ENCODE data around the gene RNF217. TPM values are rescaled to one million over a fixed set of nuclear protein-coding genes. Genes with fewer than 3 reads are reported as not detected.

RNF217 gene
- total RNA-seq, 1 experiment from 2014 or later, result 42.3 TPM

- ChIA-PET CTCF (no interaction called here), POLR2A (ENCODE audit: unreplicated experiment) (no interaction called here)
- no peaks in the 10 kb centered on the region for H4K20me1 ChIP-seq (ENCODE audit: insufficient read depth)
- TF ChIP-seq EZH2 (IDR thresholded peaks at IDR 0.05; ENCODE audit: low read depth) (no peak), CTCF (conservative IDR thresholded peaks at IDR 0.05) (no peak)
- H2AFZ ChIP-seq, result no peak overlapping the region
- no peaks in the 10 kb centered on the region for H3K9me2 ChIP-seq (ENCODE audit: insufficient read depth)
- H3K9me3 ChIP-seq (ENCODE audit: insufficient read depth, low read depth), result peaks cover 18% of the 10 kb centered on the region; the same call in 1 of the 2 replicates
- H3K4me2 ChIP-seq, result no peak overlapping the region
- peak overlapping the region; percentile 9 for H3K27ac ChIP-seq
- BruUV-seq (replicated peaks), result no TSS peak
- peaks cover 31% of the 10 kb centered on the region for H3K36me3 ChIP-seq (ENCODE audit: low read depth)
- peaks cover 81% of the 10 kb centered on the region for H3K79me2 ChIP-seq (ENCODE audit: low read depth)
- DNase-seq, result peak in 1 of 2 experiments; percentile 56
- H3F3A ChIP-seq (ENCODE audit: insufficient read depth, low read depth), result peaks cover 23% of the 10 kb centered on the region
- no peak overlapping the region for H3K4me3 ChIP-seq
- intact Hi-C loops (cut with micrococcal nuclease; ENCODE audit: unreplicated experiment), result loop anchor here (5.0 kb wide), 1 partner anchor 120 kb away; no protein-coding TSS in a partner anchor
- H3K27me3 ChIP-seq (ENCODE audit: insufficient read depth, low read depth), result no peaks in the 10 kb centered on the region
- H3K4me1 ChIP-seq (replicated peaks; ENCODE audit: insufficient read depth), result peaks cover 48% of the 10 kb centered on the region
Observed at GRCh38 chr6:124982669-124983068, 20.4 kb downstream of the RNF217 start.

DNA sequence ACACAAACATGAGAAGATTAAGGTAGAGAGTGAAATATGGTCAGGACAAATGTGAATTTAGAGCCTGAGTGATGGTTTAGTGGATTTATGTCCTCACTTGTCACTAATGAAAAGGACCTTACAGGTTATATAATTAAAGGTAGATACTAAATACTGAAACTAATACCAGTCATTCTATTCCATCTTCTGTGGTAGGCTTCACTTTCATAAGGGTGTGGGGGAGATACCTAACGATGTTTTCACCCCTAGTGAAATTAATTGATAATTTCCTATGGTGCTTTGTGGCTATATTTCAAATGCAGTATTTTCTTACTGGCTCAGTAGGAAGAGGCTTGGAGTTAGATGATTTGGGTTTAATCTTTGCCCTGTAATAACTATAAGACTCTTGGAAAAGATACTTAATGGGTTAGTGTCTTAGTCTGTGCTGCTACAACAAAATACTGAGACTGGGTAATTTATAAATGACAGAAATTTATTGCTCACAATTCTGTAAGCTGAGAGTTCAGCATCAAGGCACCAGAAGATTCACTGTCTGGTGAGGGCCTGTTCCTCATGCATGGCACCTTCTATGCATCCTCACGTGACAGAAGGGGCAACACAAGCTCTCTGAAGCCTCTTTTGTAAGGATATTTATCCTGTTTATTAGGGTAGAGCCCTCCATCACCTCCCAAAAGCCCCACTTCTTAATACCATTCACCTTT is 21.3 kb downstream of the RNF217 start:
- TF ChIP-seq EZH2 (IDR thresholded peaks at IDR 0.05; ENCODE audit: low read depth) (no peak), CTCF (conservative IDR thresholded peaks at IDR 0.05) (no peak)
- no peak for DNase-seq
- Histone ChIP-seq H2AFZ (no peak overlapping the region), H3K79me2 (ENCODE audit: low read depth) (peaks cover 80% of the 10 kb centered on the region), H3K36me3 (ENCODE audit: low read depth) (peaks cover 24% of the 10 kb centered on the region), H4K20me1 (ENCODE audit: insufficient read depth) (no peaks in the 10 kb centered on the region), H3K4me1 (replicated peaks; ENCODE audit: insufficient read depth) (peaks cover 48% of the 10 kb centered on the region), H3K27ac (peak overlapping the region; percentile 76), H3K4me3 (no peak overlapping the region), H3K4me2 (peak overlapping the region; percentile 23), H3K27me3 (ENCODE audit: insufficient read depth, low read depth) (no peaks in the 10 kb centered on the region), H3K9me2 (ENCODE audit: insufficient read depth) (no peaks in the 10 kb centered on the region), H3F3A (ENCODE audit: insufficient read depth, low read depth) (peaks cover 23% of the 10 kb centered on the region), H3K9me3 (ENCODE audit: insufficient read depth, low read depth) (peaks cover 12% of the 10 kb centered on the region; the same call in 1 of the 2 replicates)
- POLR2A ChIA-PET (ENCODE audit: unreplicated experiment), result no interaction called here
- intact Hi-C loops (cut with micrococcal nuclease; ENCODE audit: unreplicated experiment), result loop anchor here (5.0 kb wide), 1 partner anchor 119 kb away; no protein-coding TSS in a partner anchor
- BruUV-seq (replicated peaks), result no TSS peak
- CTCF ChIA-PET, result interaction anchor here (0.7 kb wide), 1 partner anchor 21 kb away, joined by 14 read pairs; no protein-coding TSS in a partner anchor

GRCh38 chr6:124984668-124985338 is 22.6 kb downstream of the RNF217 start:
- Histone ChIP-seq H3K9me3 (ENCODE audit: insufficient read depth, low read depth) (peaks cover 7% of the 10 kb centered on the region; the same call in 1 of the 2 replicates), H3K4me1 (replicated peaks; ENCODE audit: insufficient read depth) (peaks cover 48% of the 10 kb centered on the region), H3K79me2 (ENCODE audit: low read depth) (peaks cover 75% of the 10 kb centered on the region), H3K36me3 (ENCODE audit: low read depth) (peaks cover 20% of the 10 kb centered on the region), H3K27ac (peak overlapping the region; percentile 76), H4K20me1 (ENCODE audit: insufficient read depth) (no peaks in the 10 kb centered on the region), H3F3A (ENCODE audit: insufficient read depth, low read depth) (peaks cover 23% of the 10 kb centered on the region), H3K4me3 (no peak overlapping the region), H2AFZ (no peak overlapping the region), H3K27me3 (ENCODE audit: insufficient read depth, low read depth) (no peaks in the 10 kb centered on the region), H3K4me2 (peak overlapping the region; percentile 23), H3K9me2 (ENCODE audit: insufficient read depth) (no peaks in the 10 kb centered on the region)
- ChIA-PET POLR2A (ENCODE audit: unreplicated experiment) (interaction anchor here (0.6 to 0.8 kb wide), 3 partner anchors 14 to 19 kb away, joined by 3 to 15 read pairs (median 4); no protein-coding TSS in a partner anchor), CTCF (no interaction called here)
- TF ChIP-seq EZH2 (IDR thresholded peaks at IDR 0.05; ENCODE audit: low read depth) (no peak), CTCF (conservative IDR thresholded peaks at IDR 0.05) (no peak)
- BruUV-seq (replicated peaks), result no TSS peak
- intact Hi-C loops (cut with micrococcal nuclease; ENCODE audit: unreplicated experiment), result loop anchor here (5.0 kb wide), 1 partner anchor 117 kb away; no protein-coding TSS in a partner anchor
- DNase-seq, result no peak

Measured in PC-9 (cell line).